GM03348 (cell line): ENCODE data around the gene STMN3.
"Not testable (repeated sequence)": the region's sequence is repeated elsewhere in the genome, so short reads cannot be mapped to it uniquely, and the experiment has no call there.

Source experiments
- DNase-seq: peaks from one replicate; pipeline ENCODE4 v3.0.0; 2012; ENCODE audit warnings: low spot score

STMN3 gene

GRCh38 chr20:63678667-63679465 lies 25.6 kb upstream of the STMN3 start:
- DNase-seq: no peak

- DNase-seq: no peak
Observed at GRCh38 chr20:63678071-63678470, 24.8 kb upstream of the STMN3 start.

- DNase-seq: no peak
Observed at GRCh38 chr20:63675681-63676368, 22.6 kb upstream of the STMN3 start.

GRCh38 chr20:63673951-63674350 lies 20.7 kb upstream of the STMN3 start:
- DNase-seq: no peak

- no peak for DNase-seq
Observed at GRCh38 chr20:63672666-63673065, 19.4 kb upstream of the STMN3 start.

GRCh38 chr20:63671695-63672094 lies 18.5 kb upstream of the STMN3 start:
- DNase-seq: not testable (repeated sequence)

- DNase-seq: no peak
Observed at GRCh38 chr20:63668351-63668750, 15.1 kb upstream of the STMN3 start.

GRCh38 chr20:63667858-63668257 lies 14.6 kb upstream of the STMN3 start:
- DNase-seq: no peak

- no peak for DNase-seq
Observed at GRCh38 chr20:63665708-63666107, 12.5 kb upstream of the STMN3 start.

GRCh38 chr20:63664861-63665594 lies 11.8 kb upstream of the STMN3 start:
- DNase-seq: no peak

- DNase-seq: no peak
Observed at GRCh38 chr20:63664143-63664851, 11.1 kb upstream of the STMN3 start.

GRCh38 chr20:63663332-63664066 lies 10.3 kb upstream of the STMN3 start:
- no peak for DNase-seq

GRCh38 chr20:63662813-63663189 lies 9.6 kb upstream of the STMN3 start:
- no peak for DNase-seq

GRCh38 chr20:63661959-63662812 lies 9.0 kb upstream of the STMN3 start:
- no peak for DNase-seq

- DNase-seq: no peak
Observed at GRCh38 chr20:63661108-63661507, 7.9 kb upstream of the STMN3 start.

GRCh38 chr20:63660622-63661021 lies 7.4 kb upstream of the STMN3 start:
- DNase-seq: no peak

GRCh38 chr20:63660174-63660573 lies 7.0 kb upstream of the STMN3 start:
- not testable (repeated sequence) for DNase-seq

- DNase-seq: no peak
Observed at GRCh38 chr20:63659370-63659769, 6.1 kb upstream of the STMN3 start.

- peak; percentile 66 for DNase-seq
Observed at GRCh38 chr20:63658749-63659187, 5.5 kb upstream of the STMN3 start.

GRCh38 chr20:63657937-63658748 lies 4.9 kb upstream of the STMN3 start, which contains the start of gene RTEL1:
Gene RTEL1 (plus strand): TSS chr20:63658312. CDS start chr20:63659403, 1,091 bp downstream.
- peak; percentile 95 for DNase-seq
